Neural progenitor cell (in vitro differentiated cells): ENCODE results near the gene ZNF519. TPM values are rescaled to one million over a fixed set of nuclear protein-coding genes. Genes with fewer than 3 reads are reported as not detected.
A peak's percentile ranks its signal among the peaks of the same experiment; 100 is the strongest.

Experiments used
- DNase-seq: peaks from one replicate; pipeline ENCODE4 v3.0.0-alpha.2; 2016; ENCODE audit warnings: low spot score
- H2AFZ ChIP-seq: fragments of 200-600 bp; sonication (generic); replicated peaks from 2 replicates; pipeline ENCODE4 v1.6.1; 2016; ENCODE audit warnings: antibody characterized with exemption
- H3F3A ChIP-seq: fragments of 200-600 bp; sonication (generic); 2 replicates; pipeline ENCODE4 v1.6.1; 2016; ENCODE audit warnings: antibody characterized with exemption, low read depth
- H3K27ac ChIP-seq: fragments of 200-600 bp; sonication (generic); 2 replicates; pipeline ENCODE4 v1.5.1; 2016; ENCODE audit warnings: mild to moderate bottlenecking
- H3K27me3 ChIP-seq: fragments of 200-600 bp; sonication (generic); 2 replicates; pipeline ENCODE4 v1.6.1; 2016; ENCODE audit warnings: mild to moderate bottlenecking, moderate library complexity
- H3K36me3 ChIP-seq: fragments of 200-600 bp; sonication (generic); 2 replicates; pipeline ENCODE4 v1.5.1; 2016
- H3K4me1 ChIP-seq: fragments of 200-600 bp; sonication (generic); 2 replicates; pipeline ENCODE4 v1.6.1; 2016; ENCODE audit warnings: mixed run types
- H3K4me2 ChIP-seq: fragments of 200-600 bp; sonication (generic); 2 replicates; pipeline ENCODE4 v1.6.1; 2016
- H3K4me3 ChIP-seq: fragments of 200-600 bp; sonication (generic); 2 replicates; pipeline ENCODE4 v1.5.1; 2016
- H3K79me2 ChIP-seq: fragments of 200-600 bp; sonication (generic); 2 replicates; pipeline ENCODE4 v1.6.1; 2016; ENCODE audit warnings: low read depth
- H3K9ac ChIP-seq: fragments of 200-600 bp; sonication (generic); 2 replicates; pipeline ENCODE4 v1.6.1; 2016
- H3K9me3 ChIP-seq: fragments of 200-600 bp; sonication (generic); 2 replicates; pipeline ENCODE4 v1.5.1; 2016; ENCODE audit warnings: low read depth
- H4K20me1 ChIP-seq: fragments of 200-600 bp; sonication (generic); 2 replicates; pipeline ENCODE4 v1.6.1; 2016; ENCODE audit warnings: low read depth
- H3K27ac Mint-ChIP-seq: 3 replicates; pipeline ENCODE4 v1.8.0; 2021; ENCODE audit warnings: mixed read lengths
- H3K27me3 Mint-ChIP-seq: 2 replicates; pipeline ENCODE4 v1.8.0; 2022; ENCODE audit warnings: low read depth, mild to moderate bottlenecking, inconsistent platforms, moderate library complexity, mixed read lengths; ENCODE audit not compliant: insufficient read depth
- H3K36me3 Mint-ChIP-seq: 3 replicates; pipeline ENCODE4 v1.8.0; 2021; ENCODE audit warnings: mixed read lengths
- H3K4me1 Mint-ChIP-seq: 3 replicates; pipeline ENCODE4 v1.8.0; 2021; ENCODE audit warnings: mixed read lengths
- H3K4me3 Mint-ChIP-seq: 3 replicates; pipeline ENCODE4 v1.8.0; 2021; ENCODE audit warnings: mild to moderate bottlenecking, moderate library complexity, mixed read lengths
- H3K9me3 Mint-ChIP-seq: 3 replicates; pipeline ENCODE4 v1.8.0; 2020; ENCODE audit warnings: mixed read lengths
- CTCF ChIP-seq: fragments of 200-600 bp; sonication (generic); IDR thresholded peaks from 2 replicates; pipeline ENCODE4 v1.5.1; 2017; ENCODE audit warnings: antibody characterized with exemption, mild to moderate bottlenecking
- EZH2 ChIP-seq: fragments of 200-600 bp; sonication (generic); IDR thresholded peaks from 2 replicates; pipeline ENCODE4 v1.6.1; 2017; ENCODE audit warnings: antibody characterized with exemption, mild to moderate bottlenecking, moderate library complexity
- EZH2phosphoT487 ChIP-seq: fragments of 200-600 bp; sonication (generic); IDR thresholded peaks from 2 replicates; pipeline ENCODE4 v1.6.1; 2017; ENCODE audit warnings: antibody characterized with exemption
- total RNA-seq: library from RNA; depleted of rRNA; stranded (reverse); fragments of >200 nt; gene quantifications from 2 replicates; pipeline ENCODE4 v1.2.3, GENCODE V29; 2015; ENCODE audit warnings: low replicate concordance

The ZNF519 gene
- total RNA-seq, 1 donor from 2014 or later: 64.6 TPM

GRCh38 chr18:14074187-14074586, 58.0 kb downstream of the ZNF519 start:
- no peak overlapping the region for H3K4me2 ChIP-seq
- peak; percentile 25 for DNase-seq
- no peak overlapping the region for H2AFZ ChIP-seq
- no peak overlapping the region for H3K27ac ChIP-seq
- Mint-ChIP-seq H3K9me3 (peaks cover 11% of the 10 kb centered on the region), H3K36me3 (peaks cover 16% of the 10 kb centered on the region), H3K27me3 (no peaks in the 10 kb centered on the region), H3K27ac (no peak overlapping the region), H3K4me3 (no peak overlapping the region), H3K4me1 (no peaks in the 10 kb centered on the region)
- H4K20me1 ChIP-seq: no peaks in the 10 kb centered on the region
- no peaks in the 10 kb centered on the region for H3K4me1 ChIP-seq
- H3K79me2 ChIP-seq: no peaks in the 10 kb centered on the region
- no peak overlapping the region for H3K9ac ChIP-seq
- H3F3A ChIP-seq: no peaks in the 10 kb centered on the region
- no peaks in the 10 kb centered on the region for H3K36me3 ChIP-seq
- H3K4me3 ChIP-seq: no peak overlapping the region
- TF ChIP-seq CTCF (peak; percentile 45), EZH2phosphoT487 (no peak)
- H3K27me3 ChIP-seq: no peaks in the 10 kb centered on the region
- no peaks in the 10 kb centered on the region for H3K9me3 ChIP-seq

GRCh38 chr18:14053661-14054060, 78.6 kb downstream of the ZNF519 start:
- TF ChIP-seq CTCF: no peak
- no peak for TF ChIP-seq EZH2phosphoT487
- TF ChIP-seq EZH2: no peak
- H3K4me2 ChIP-seq: no peak overlapping the region
- H3K27ac ChIP-seq: no peak overlapping the region
- no peak overlapping the region for H3K9ac ChIP-seq
- peaks cover 8% of the 10 kb centered on the region for H3K9me3 Mint-ChIP-seq
- peaks cover 2% of the 10 kb centered on the region for H3K27me3 Mint-ChIP-seq
- H3K79me2 ChIP-seq: no peaks in the 10 kb centered on the region
- no peak overlapping the region for H3K4me3 ChIP-seq
- peaks cover 2% of the 10 kb centered on the region for H3K9me3 ChIP-seq
- no peaks in the 10 kb centered on the region for H3F3A ChIP-seq
- H3K27me3 ChIP-seq: no peaks in the 10 kb centered on the region
- H3K4me1 ChIP-seq: no peaks in the 10 kb centered on the region
- H3K4me3 Mint-ChIP-seq: no peak overlapping the region
- H4K20me1 ChIP-seq: no peaks in the 10 kb centered on the region
- no peaks in the 10 kb centered on the region for H3K36me3 Mint-ChIP-seq
- no peak overlapping the region for H3K27ac Mint-ChIP-seq
- DNase-seq: no peak
- no peaks in the 10 kb centered on the region for H3K4me1 Mint-ChIP-seq
- no peaks in the 10 kb centered on the region for H3K36me3 ChIP-seq
- no peak overlapping the region for H2AFZ ChIP-seq

Other genes starting within 250 kb of the ZNF519 start
- not detected in 2 replicates for gene MC2R, start 216.9 kb downstream of the ZNF519 start, total RNA-seq